Left renal cortex interstitium (tissue), 4 donors: Measurements from ENCODE around the gene MRPL12. TPM values are rescaled to one million over a fixed set of nuclear protein-coding genes. Genes with fewer than 3 reads are reported as not detected.
"Not testable (repeated sequence)": the region's sequence is repeated elsewhere in the genome, so short reads cannot be mapped to it uniquely, and the experiment has no call there.

Experiments
- DNase-seq, 4 donors: peaks; one replicate each; pipeline ENCODE4 v3.0.0-alpha.2; 2013; ENCODE audit warnings: low read depth in 4 of 4, low spot score in 2 of 4, missing footprints in 1 of 4
- polyA plus RNA-seq, 4 donors: library from polyadenylated mRNA; unstranded; fragments of 120-200 nt; gene quantifications; one replicate each; pipeline ENCODE4 v1.2.1, GENCODE V29; 2013; ENCODE audit not compliant: insufficient read length in 4 of 4

The MRPL12 gene
- polyA plus RNA-seq, result 10 to 100 TPM; 41.0 to 70.1 (median 51.4) TPM

- DNase-seq, result peak in 3 of 4 donors; percentile 72 to 92 (median 85)
Observed at GRCh38 chr17:81702934-81703746, at the start of gene MRPL12. TSS of gene MRPL12 (plus strand) at chr17:81703367. CDS start at chr17:81703502, 135 bp downstream.

GRCh38 chr17:81655378-81656117 is 47.6 kb upstream of the MRPL12 start:
- no peak for DNase-seq

DNA sequence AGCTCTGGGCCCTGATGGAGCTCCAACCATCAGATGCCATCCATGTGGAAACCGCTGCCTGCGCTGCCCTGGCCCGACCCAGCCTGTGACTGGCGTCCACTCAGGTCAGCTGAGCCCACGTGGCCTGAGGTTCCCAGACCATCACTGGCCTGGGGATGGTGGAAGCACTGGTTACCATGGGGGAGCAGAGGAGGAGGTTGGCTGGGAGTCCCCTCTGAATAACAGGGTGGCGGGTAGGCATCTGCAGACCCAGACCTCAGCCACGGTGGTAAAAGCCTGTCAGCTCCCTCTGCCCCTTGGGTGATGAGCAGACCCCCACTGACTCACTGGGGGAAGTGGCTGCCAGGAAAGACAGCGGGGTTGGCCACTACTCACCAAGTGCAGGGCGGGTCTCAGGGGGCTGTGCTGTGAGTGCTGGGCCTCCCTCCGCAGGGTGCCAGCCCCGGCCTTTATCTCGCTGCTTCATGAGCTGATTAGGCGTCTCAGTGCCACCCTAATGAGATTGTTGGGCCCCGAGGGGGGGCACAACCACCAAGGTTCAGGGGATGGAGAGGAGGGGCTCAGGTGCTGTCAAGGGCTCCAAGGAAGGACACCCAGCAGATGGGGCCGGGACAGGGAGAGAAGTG is 46.9 kb upstream of the MRPL12 start, which contains the start of gene PDE6G:
Gene PDE6G (minus strand): TSS at position 425 of the 626 bp plus-strand sequence. CDS start 3,237 bp downstream, outside the sequence.
- no peak for DNase-seq

- DNase-seq, result no peak
Observed at GRCh38 chr17:81656835-81657234, 46.3 kb upstream of the MRPL12 start.

- DNase-seq, result no peak
Observed at GRCh38 chr17:81659038-81659437, 44.1 kb upstream of the MRPL12 start.

DNA sequence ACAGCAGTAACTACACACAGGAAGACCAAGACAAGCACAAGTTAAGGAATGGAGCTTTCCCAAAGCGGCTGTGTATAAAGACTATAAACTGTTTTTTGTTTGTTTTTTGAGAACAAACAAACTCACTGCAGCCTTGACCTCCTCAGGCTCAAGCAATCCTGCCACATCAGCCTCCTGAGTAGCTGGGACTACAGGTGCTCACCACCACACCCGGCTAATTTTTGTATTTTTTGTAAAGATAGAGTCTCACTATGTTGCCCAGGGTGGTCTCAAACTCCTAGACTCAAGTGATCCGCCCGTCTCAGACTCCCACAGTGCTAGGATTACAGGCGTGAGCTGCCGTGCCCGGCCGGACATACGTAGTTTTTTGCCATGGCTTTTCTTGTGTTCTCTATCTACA is 42.7 kb upstream of the MRPL12 start:
- no peak for DNase-seq

GRCh38 chr17:81662002-81662401 is 41.2 kb upstream of the MRPL12 start:
- no peak for DNase-seq

DNA sequence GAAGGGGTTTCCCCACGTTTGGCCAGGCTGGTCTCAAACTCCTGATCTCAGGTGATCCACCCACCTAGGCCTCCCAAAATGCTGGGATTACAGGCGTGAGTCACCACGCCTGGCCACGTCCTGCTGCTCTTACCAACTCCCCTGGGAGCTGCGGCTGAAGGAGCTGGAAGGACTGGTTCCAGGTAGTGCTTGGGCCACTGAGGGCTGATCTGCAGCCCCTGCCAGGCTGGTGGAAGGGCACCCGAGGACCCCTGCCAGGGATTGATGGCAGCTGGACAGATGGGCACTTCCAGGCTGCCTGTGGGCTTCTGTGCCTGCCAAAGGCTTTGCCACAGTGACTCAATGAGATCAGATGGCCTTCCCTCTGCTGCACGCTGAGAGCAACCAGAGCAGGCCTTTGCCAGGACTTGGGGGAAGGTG is 39.1 kb upstream of the MRPL12 start:
- no peak for DNase-seq

GRCh38 chr17:81665205-81666091 is 37.7 kb upstream of the MRPL12 start:
- no peak for DNase-seq

DNA sequence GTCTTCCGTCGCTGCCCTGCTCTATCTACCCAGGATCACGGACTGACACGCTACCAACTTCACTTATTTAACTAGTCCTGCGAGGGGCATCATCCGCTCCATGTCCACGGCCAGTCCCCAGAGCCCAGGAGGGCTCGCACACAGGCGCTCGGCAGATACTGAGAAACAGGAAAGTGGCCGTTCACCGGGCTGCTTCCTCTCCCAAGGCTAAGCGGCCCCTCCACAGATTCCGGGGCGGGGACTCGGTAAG is 37.1 kb upstream of the MRPL12 start:
- DNase-seq, result no peak

- peak; percentile 70 to 93 (median 84) for DNase-seq
Observed at GRCh38 chr17:81666342-81667191, 36.6 kb upstream of the MRPL12 start, which contains the start of the genes CCDC137 and OXLD1. TSS of gene CCDC137 (plus strand) at chr17:81666737. CDS start at chr17:81666767, 30 bp downstream. TSS of gene OXLD1 (minus strand) at chr17:81666605. CDS start at chr17:81666577, 28 bp downstream.

DNA sequence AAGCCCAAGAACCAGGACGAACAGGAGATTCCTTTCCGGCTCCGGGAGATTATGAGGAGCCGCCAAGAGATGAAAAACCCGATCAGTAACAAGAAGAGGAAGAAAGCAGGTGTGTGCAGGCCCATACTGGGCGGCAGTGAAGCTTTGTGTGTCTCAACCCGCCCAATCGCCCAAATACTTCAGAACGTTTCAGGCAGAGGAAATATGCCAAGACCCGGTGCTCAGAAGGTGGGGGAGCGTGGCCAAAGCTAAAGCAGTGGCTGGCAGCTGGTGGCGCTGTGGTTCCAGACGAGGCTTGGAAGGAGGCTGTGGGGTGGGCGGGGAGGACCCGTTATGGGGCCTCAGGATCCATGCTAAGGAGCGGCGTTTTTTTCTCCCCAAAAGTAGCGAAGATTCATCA is 35.4 kb upstream of the MRPL12 start:
- DNase-seq, result no peak

- no peak for DNase-seq
Observed at GRCh38 chr17:81672504-81672903, 30.7 kb upstream of the MRPL12 start.

DNA sequence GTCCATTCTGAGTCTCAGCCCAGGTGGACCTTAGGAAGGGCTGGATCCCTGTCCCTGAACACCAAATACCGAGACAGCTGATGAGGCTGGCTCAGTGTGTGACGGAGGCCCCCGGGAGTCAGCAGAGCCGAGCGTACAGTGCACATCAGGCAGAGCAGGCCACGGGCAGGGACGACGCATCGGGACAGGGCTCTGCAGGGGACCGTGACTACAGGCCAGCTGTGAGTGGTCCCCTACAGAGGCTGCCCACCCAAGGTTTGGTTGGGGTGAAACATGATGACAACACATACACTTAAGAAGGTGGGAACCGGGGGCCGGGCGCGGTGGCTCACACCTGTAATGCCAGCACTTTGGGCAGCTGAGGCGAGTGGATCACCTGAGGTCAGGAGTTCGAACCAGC is 30.2 kb upstream of the MRPL12 start:
- DNase-seq, result no peak

- no peak for DNase-seq
Observed at GRCh38 chr17:81673561-81674258, 29.5 kb upstream of the MRPL12 start.

DNA sequence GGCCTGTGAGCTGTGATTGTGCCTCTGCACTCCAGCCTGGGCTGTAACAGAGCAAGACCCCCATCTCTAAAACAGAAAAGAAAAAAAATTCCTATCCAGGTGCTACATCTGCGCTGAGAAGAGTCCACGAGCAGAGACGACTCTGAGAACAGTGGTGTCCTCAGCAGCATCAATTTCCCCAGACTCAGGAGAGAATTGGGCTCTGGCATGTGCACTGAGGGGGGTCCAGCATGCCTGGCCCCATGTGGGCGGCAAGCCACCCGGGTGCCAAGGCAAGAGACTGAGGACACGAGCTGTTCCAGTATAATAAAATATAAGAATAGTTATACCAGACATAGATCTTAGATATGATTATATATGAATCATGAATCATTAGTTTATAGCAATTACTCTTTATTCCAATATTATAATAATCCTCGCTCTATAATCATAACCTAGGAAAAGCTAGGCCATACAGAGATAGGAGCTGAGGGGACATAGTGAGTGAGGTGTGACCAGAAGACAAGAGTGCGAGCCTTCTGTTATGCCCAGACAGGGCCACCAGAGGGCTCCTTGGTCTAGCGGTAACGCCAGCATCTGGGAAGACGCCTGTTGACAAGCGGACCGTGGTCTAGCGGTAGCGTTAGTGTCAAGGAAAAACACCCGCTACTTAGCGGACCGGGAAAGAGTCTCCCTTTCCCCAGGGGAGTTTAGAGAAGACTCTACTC is 27.5 kb upstream of the MRPL12 start:
- DNase-seq, result not testable (repeated sequence)

DNA sequence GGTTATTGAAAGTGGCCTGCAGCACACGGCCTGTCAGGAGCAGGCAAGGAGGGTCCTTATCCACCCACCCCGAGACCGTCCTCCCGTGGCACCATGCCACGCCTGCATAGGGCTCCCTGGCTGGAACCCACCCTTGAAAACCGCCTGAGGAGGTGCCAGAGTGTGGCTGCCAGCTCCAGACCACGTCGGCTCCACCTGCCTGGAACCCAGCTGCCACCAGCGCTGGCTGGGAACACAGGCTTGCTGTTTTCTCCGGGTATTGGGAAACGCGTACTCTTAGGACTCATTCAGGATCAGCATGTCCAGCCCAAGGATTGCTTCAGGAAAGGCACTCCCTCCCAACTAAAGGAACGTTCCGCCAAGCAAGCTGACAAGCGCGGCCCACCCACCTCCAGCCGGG is 26.3 kb upstream of the MRPL12 start:
- DNase-seq, result no peak

GRCh38 chr17:81680150-81680549 is 23.0 kb upstream of the MRPL12 start:
- no peak for DNase-seq
